IMR-90 (cell line): ENCODE results near the gene MAP4.

ENCODE experiments used
- BHLHE40 ChIP-seq: fragments of 150-350 bp; IDR thresholded peaks from 2 replicates; pipeline ENCODE4 v1.6.1; 2016; ENCODE audit warnings: mild to moderate bottlenecking, low read depth, low read length
- CEBPB ChIP-seq: IDR thresholded peaks from 2 replicates; pipeline ENCODE4 v1.6.1; 2012; ENCODE audit warnings: low read depth, low read length, improper control_type of control experiment
- CHD1 ChIP-seq: IDR thresholded peaks from 2 replicates; pipeline ENCODE4 v1.6.1; 2012; ENCODE audit warnings: low read depth, low read length, improper control_type of control experiment
- CTCF ChIP-seq: conservative IDR thresholded peaks from 2 replicates; pipeline ENCODE4 v1.5.1; 2012; ENCODE audit warnings: mild to moderate bottlenecking, low read depth, low read length, improper control_type of control experiment
- ELK1 ChIP-seq: fragments of 150-350 bp; IDR thresholded peaks from 2 replicates; pipeline ENCODE4 v1.6.1; 2016; ENCODE audit warnings: low read depth, mild to moderate bottlenecking, low read length, moderate library complexity, borderline replicate concordance
- FOS ChIP-seq: fragments of 150-350 bp; IDR thresholded peaks from 2 replicates; pipeline ENCODE4 v1.6.1; 2016; ENCODE audit warnings: low read depth, low read length
- MAZ ChIP-seq: IDR thresholded peaks from 2 replicates; pipeline ENCODE4 v1.6.1; 2012; ENCODE audit warnings: low read depth, mild to moderate bottlenecking, low read length, improper control_type of control experiment, moderate library complexity, borderline replicate concordance
- NFE2L2 ChIP-seq: fragments of 150-350 bp; IDR thresholded peaks from 2 replicates; pipeline ENCODE4 v1.6.1; 2016; ENCODE audit warnings: low read depth, mild to moderate bottlenecking, low read length
- POLR2A ChIP-seq: IDR thresholded peaks from 2 replicates; pipeline ENCODE4 v1.6.1; 2012; ENCODE audit warnings: mild to moderate bottlenecking, low read depth, low read length
- RAD21 ChIP-seq: IDR thresholded peaks from 2 replicates; pipeline ENCODE4 v1.6.1; 2012; ENCODE audit warnings: low read length, improper control_type of control experiment
- RCOR1 ChIP-seq: IDR thresholded peaks from 2 replicates; pipeline ENCODE4 v1.6.1; 2012; ENCODE audit warnings: mild to moderate bottlenecking, low read length, improper control_type of control experiment; ENCODE audit not compliant: insufficient replicate concordance
- RFX5 ChIP-seq: IDR thresholded peaks from 2 replicates; pipeline ENCODE4 v1.8.0; 2012; ENCODE audit warnings: low read depth, mild to moderate bottlenecking, low read length, moderate library complexity
- SMC3 ChIP-seq: fragments of 150-350 bp; IDR thresholded peaks from 2 replicates; pipeline ENCODE4 v1.6.1; 2016; ENCODE audit warnings: low read depth, mild to moderate bottlenecking, antibody characterized with exemption, low read length, moderate library complexity
- TF ChIP-seq, protein P1 (sequence below): fragments of 150-350 bp; IDR thresholded peaks from 2 replicates; pipeline ENCODE4 v1.6.1; 2017; ENCODE audit warnings: mild to moderate bottlenecking, antibody characterized with exemption, low read length, low read depth

- TF ChIP-seq CTCF: no peak
- TF ChIP-seq ELK1: no peak
- peak; percentile 36; the same call in 1 of the 2 replicates for TF ChIP-seq FOS
- no peak for TF ChIP-seq RFX5
- TF ChIP-seq BHLHE40: 0 out of 2 replicates have a peak, but pooled peaks have one; percentile 24
- no peak for TF ChIP-seq POLR2A
- TF ChIP-seq RCOR1: no peak
- TF ChIP-seq RAD21: no peak
- TF ChIP-seq, protein P1, sequence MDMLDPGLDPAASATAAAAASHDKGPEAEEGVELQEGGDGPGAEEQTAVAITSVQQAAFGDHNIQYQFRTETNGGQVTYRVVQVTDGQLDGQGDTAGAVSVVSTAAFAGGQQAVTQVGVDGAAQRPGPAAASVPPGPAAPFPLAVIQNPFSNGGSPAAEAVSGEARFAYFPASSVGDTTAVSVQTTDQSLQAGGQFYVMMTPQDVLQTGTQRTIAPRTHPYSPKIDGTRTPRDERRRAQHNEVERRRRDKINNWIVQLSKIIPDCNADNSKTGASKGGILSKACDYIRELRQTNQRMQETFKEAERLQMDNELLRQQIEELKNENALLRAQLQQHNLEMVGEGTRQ: no peak
- no peak for TF ChIP-seq MAZ
- TF ChIP-seq SMC3: no peak
- peak; percentile 94 for TF ChIP-seq CEBPB
- TF ChIP-seq NFE2L2: no peak
- no peak for TF ChIP-seq CHD1
These were observed 2.6 kb upstream of the MAP4 start for GRCh38 chr3:48018841-48019240.
